Measurements from ENCODE around the gene THSD7A.

Gene THSD7A

GRCh38 chr7:11430841-11431240, 401.2 kb downstream of the THSD7A start:
- in situ Hi-C loops (cut with MboI; ENCODE audit: low sequenced_read_pairs, unreplicated experiment): no loop called here
- no peak for TF ChIP-seq CTCF (IDR thresholded peaks at IDR 0.05; ENCODE audit: borderline replicate concordance, control extremely low read depth, extremely low read depth, insufficient read depth, missing control alignments)
- no peak for DNase-seq (ENCODE audit: low spot score)

- no peak for DNase-seq (ENCODE audit: low spot score)
- in situ Hi-C loops (cut with MboI; ENCODE audit: low sequenced_read_pairs, unreplicated experiment): no loop called here
- TF ChIP-seq CTCF (IDR thresholded peaks at IDR 0.05; ENCODE audit: borderline replicate concordance, control extremely low read depth, extremely low read depth, insufficient read depth, missing control alignments): no peak
Measured at GRCh38 chr7:11430112-11430511, 401.9 kb downstream of the THSD7A start.

GRCh38 chr7:11428877-11429581, 403.0 kb downstream of the THSD7A start:
- in situ Hi-C loops (cut with MboI; ENCODE audit: low sequenced_read_pairs, unreplicated experiment): no loop called here
- no peak for TF ChIP-seq CTCF (IDR thresholded peaks at IDR 0.05; ENCODE audit: borderline replicate concordance, control extremely low read depth, extremely low read depth, insufficient read depth, missing control alignments)
- DNase-seq (ENCODE audit: low spot score): no peak

GRCh38 chr7:11427686-11428273, 404.2 kb downstream of the THSD7A start:
- in situ Hi-C loops (cut with MboI; ENCODE audit: low sequenced_read_pairs, unreplicated experiment): no loop called here
- TF ChIP-seq CTCF (IDR thresholded peaks at IDR 0.05; ENCODE audit: borderline replicate concordance, control extremely low read depth, extremely low read depth, insufficient read depth, missing control alignments): peak; percentile 35
- DNase-seq (ENCODE audit: low spot score): peak; percentile 45

- TF ChIP-seq CTCF (IDR thresholded peaks at IDR 0.05; ENCODE audit: borderline replicate concordance, control extremely low read depth, extremely low read depth, insufficient read depth, missing control alignments): no peak
- in situ Hi-C loops (cut with MboI; ENCODE audit: low sequenced_read_pairs, unreplicated experiment): no loop called here
- no peak for DNase-seq (ENCODE audit: low spot score)
Measured at GRCh38 chr7:11424006-11424405, 408.0 kb downstream of the THSD7A start.

- TF ChIP-seq CTCF (IDR thresholded peaks at IDR 0.05; ENCODE audit: borderline replicate concordance, control extremely low read depth, extremely low read depth, insufficient read depth, missing control alignments): no peak
- no peak for DNase-seq (ENCODE audit: low spot score)
- in situ Hi-C loops (cut with MboI; ENCODE audit: low sequenced_read_pairs, unreplicated experiment): no loop called here
Measured at GRCh38 chr7:11420049-11420448, 411.9 kb downstream of the THSD7A start.

Measured in GM13976 (cell line).